OCI-LY7 (cell line): ENCODE data around the gene TRAPPC3L. TPM values are rescaled to one million over a fixed set of nuclear protein-coding genes. Genes with fewer than 3 reads are reported as not detected.

Experiments used
- BruUV-seq: library from RNA; stranded (reverse); fragments of 400-500 nt; replicated peaks from 2 replicates; lab custom pipeline; 2021; lab: Mats Ljungman, UMichigan
- CTCF ChIA-PET: fragments of 300-600 bp; sonication (Branson Sonifier 250); formaldehyde crosslinking; loops from one replicate; lab custom pipeline; 2022; ENCODE audit warnings: antibody characterized with exemption; ENCODE audit not compliant: unreplicated experiment; lab: Charles Lee
- POLR2A ChIA-PET: fragments of 300-600 bp; sonication (Branson Sonifier 250); formaldehyde crosslinking; loops from one replicate; lab custom pipeline; 2022; ENCODE audit warnings: antibody characterized with exemption; lab: Charles Lee
- DNase-seq: peaks from one replicate; pipeline ENCODE4 v3.0.0-alpha.2; 2015; ENCODE audit warnings: low spot score
- H2AFZ ChIP-seq: fragments of 200-600 bp; sonication (generic), shearing (Covaris generic); 2 replicates; pipeline ENCODE4 v1.6.1; 2014; ENCODE audit warnings: mild to moderate bottlenecking, antibody characterized with exemption, low read length, moderate library complexity
- H3K27ac ChIP-seq: fragments of 200-600 bp; sonication (generic); 2 replicates; pipeline ENCODE4 v1.5.1; 2014; ENCODE audit warnings: mixed run types, low read depth, mild to moderate bottlenecking, moderate library complexity, low read length, inconsistent platforms; ENCODE audit not compliant: poor library complexity, severe bottlenecking
- H3K36me3 ChIP-seq: fragments of 200-600 bp; sonication (generic); 2 replicates; pipeline ENCODE4 v1.6.1; 2014; ENCODE audit warnings: mild to moderate bottlenecking, antibody characterized with exemption, low read length, moderate library complexity, mixed read lengths; ENCODE audit not compliant: insufficient read depth
- H3K4me1 ChIP-seq: fragments of 200-600 bp; sonication (generic); 2 replicates; pipeline ENCODE4 v1.5.1; 2014; ENCODE audit warnings: mild to moderate bottlenecking, low read length; ENCODE audit not compliant: insufficient read depth, poor library complexity, severe bottlenecking
- H3K4me2 ChIP-seq: fragments of 200-600 bp; sonication (generic); 2 replicates; pipeline ENCODE4 v1.6.1; 2014; ENCODE audit warnings: mild to moderate bottlenecking, low read length
- H3K4me3 ChIP-seq: fragments of 200-600 bp; sonication (generic); 2 replicates; pipeline ENCODE4 v1.5.1; 2014; ENCODE audit warnings: mild to moderate bottlenecking, low read depth, low read length; ENCODE audit not compliant: poor library complexity, severe bottlenecking
- H3K79me2 ChIP-seq: fragments of 200-600 bp; sonication (generic); 2 replicates; pipeline ENCODE4 v1.6.1; 2016; ENCODE audit warnings: low read depth, mild to moderate bottlenecking, low read length, moderate library complexity, mixed read lengths; ENCODE audit not compliant: insufficient read depth
- H3K9me2 ChIP-seq: fragments of 200-600 bp; sonication (generic); 2 replicates; pipeline ENCODE4 v1.6.1; 2016; ENCODE audit warnings: mild to moderate bottlenecking, low read length, mixed read lengths; ENCODE audit not compliant: insufficient read depth
- H3K9me3 ChIP-seq: fragments of 200-600 bp; sonication (generic); 2 replicates; pipeline ENCODE4 v1.6.1; 2014; ENCODE audit warnings: mild to moderate bottlenecking, mixed run types, low read length, mixed read lengths
- H4K20me1 ChIP-seq: fragments of 200-600 bp; sonication (generic); 2 replicates; pipeline ENCODE4 v1.6.1; 2014; ENCODE audit warnings: mild to moderate bottlenecking, antibody characterized with exemption, low read length, moderate library complexity, mixed read lengths; ENCODE audit not compliant: insufficient read depth
- EZH2phosphoT487 ChIP-seq: fragments of 200-600 bp; sonication (generic); IDR thresholded peaks from 2 replicates; pipeline ENCODE4 v1.6.1; 2018; ENCODE audit warnings: low read depth, borderline replicate concordance, mild to moderate bottlenecking, mixed run types, antibody characterized with exemption, low read length, moderate library complexity, mixed read lengths
- intact Hi-C: fragments of 100-400 bp; cut with micrococcal nuclease; formaldehyde crosslinking; loops from one replicate; pipeline ENCODE4 v1.10.0; 2022; ENCODE audit not compliant: unreplicated experiment
- total RNA-seq, 2 experiments: library from RNA; depleted of rRNA in 1 of 2; stranded (reverse); fragments of >200 nt in 1 of 2; shearing (Covaris generic) in 1 of 2; gene quantifications; 2 replicates each; pipeline ENCODE4 v1.2.3, GENCODE V29; 2014 to 2022
- TF ChIP-seq, protein P1 (sequence below): fragments of 200-600 bp; sonication (generic); conservative IDR thresholded peaks from 2 replicates; pipeline ENCODE4 v1.5.1; 2014; ENCODE audit warnings: mild to moderate bottlenecking, antibody characterized with exemption, low read length, moderate library complexity, mixed read lengths

The TRAPPC3L gene
- total RNA-seq, 2 experiments from 2014 or later = not detected

DNA sequence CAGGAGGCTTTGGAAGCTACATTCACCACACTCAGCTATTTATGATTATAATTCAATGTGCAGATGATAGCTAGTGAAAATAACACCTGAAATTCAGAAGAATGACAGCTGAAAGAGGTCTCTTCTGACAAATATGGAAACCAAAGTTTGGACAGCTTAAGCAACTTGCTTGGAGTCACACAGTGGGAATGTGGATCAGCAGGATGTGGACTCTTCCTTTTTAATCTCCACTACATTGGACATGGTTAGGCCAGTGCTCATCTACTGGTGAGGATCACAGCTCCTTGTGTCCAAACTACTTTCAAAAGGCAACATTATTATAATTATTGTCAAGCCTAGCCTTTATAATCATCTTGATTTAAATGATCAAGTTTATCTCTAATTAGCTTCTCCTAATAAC, 10.4 kb downstream of the TRAPPC3L start:
- CTCF ChIA-PET = interaction anchor here (1.2 kb wide), 1 partner anchor 266 kb away, joined by 3 read pairs; no protein-coding TSS in a partner anchor
- TF ChIP-seq EZH2phosphoT487 = no peak
- TF ChIP-seq, protein P1, sequence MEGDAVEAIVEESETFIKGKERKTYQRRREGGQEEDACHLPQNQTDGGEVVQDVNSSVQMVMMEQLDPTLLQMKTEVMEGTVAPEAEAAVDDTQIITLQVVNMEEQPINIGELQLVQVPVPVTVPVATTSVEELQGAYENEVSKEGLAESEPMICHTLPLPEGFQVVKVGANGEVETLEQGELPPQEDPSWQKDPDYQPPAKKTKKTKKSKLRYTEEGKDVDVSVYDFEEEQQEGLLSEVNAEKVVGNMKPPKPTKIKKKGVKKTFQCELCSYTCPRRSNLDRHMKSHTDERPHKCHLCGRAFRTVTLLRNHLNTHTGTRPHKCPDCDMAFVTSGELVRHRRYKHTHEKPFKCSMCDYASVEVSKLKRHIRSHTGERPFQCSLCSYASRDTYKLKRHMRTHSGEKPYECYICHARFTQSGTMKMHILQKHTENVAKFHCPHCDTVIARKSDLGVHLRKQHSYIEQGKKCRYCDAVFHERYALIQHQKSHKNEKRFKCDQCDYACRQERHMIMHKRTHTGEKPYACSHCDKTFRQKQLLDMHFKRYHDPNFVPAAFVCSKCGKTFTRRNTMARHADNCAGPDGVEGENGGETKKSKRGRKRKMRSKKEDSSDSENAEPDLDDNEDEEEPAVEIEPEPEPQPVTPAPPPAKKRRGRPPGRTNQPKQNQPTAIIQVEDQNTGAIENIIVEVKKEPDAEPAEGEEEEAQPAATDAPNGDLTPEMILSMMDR = no peak
- intact Hi-C loops = no loop called here

DNA sequence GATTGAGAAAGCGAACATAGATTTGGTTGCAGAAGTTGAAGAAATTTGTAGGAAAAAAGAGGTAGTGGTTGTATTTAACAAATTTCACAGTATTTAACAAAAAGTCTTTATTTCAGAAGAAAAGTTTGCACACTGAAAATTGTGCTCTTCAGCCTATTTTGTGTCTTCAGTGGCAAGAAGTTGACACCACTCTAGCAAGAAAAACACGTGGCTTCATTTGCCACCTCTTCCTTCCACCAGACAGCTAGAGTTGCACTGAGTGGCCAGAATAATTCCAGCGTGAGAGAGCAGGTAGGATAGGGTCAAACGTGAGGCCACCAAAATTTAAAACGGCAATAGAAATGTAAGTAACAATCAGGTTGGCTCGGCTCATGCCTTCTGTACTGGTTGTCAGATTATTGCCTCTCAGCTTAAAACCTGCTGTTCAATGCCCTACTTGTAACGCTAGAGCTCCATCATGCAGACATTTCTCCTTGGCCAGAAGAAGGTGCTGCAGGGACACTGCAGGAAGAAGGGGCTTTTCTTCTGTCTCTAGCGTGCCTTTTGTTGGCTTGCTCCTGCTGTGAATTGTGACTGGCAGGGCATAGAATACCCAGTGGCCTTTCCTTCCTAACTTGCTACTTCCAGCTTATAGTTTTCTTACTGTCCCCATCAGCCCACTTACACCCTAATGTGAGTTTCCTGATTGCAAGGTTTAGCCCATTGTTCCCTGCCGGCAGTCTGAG, 12.1 kb downstream of the TRAPPC3L start:
- Histone ChIP-seq H3K4me3 (no peak overlapping the region), H3K4me1 (no peaks in the 10 kb centered on the region), H3K27ac (no peak overlapping the region), H3K36me3 (no peaks in the 10 kb centered on the region), H3K9me2 (no peaks in the 10 kb centered on the region), H3K9me3 (no peaks in the 10 kb centered on the region), H2AFZ (no peak overlapping the region), H3K79me2 (no peaks in the 10 kb centered on the region), H3K4me2 (no peak overlapping the region), H4K20me1 (no peaks in the 10 kb centered on the region)
- CTCF ChIA-PET = interaction anchor here (0.9 to 1.1 kb wide), 3 partner anchors 22 to 246 kb away, joined by 3 read pairs; no protein-coding TSS in a partner anchor
- POLR2A ChIA-PET = interaction anchor here (0.7 to 1.1 kb wide), 3 partner anchors 240 to 246 kb away, joined by 3 to 4 read pairs (median 4); no protein-coding TSS in a partner anchor
- no peak for DNase-seq
- no TSS peak for BruUV-seq
- intact Hi-C loops = no loop called here
- no peak for TF ChIP-seq EZH2phosphoT487
- TF ChIP-seq, protein P1 = no peak

More for the DNA sequence above, 10.4 kb downstream of the TRAPPC3L start:
- no peaks in the 10 kb centered on the region for H3K9me3 ChIP-seq
- no peak overlapping the region for H3K27ac ChIP-seq
- POLR2A ChIA-PET = interaction anchor here (0.6 to 1.2 kb wide), 6 partner anchors 10 to 135 kb away, joined by 3 to 4 read pairs (median 3); partner anchors contain the start of gene TRAPPC3L
- H3K79me2 ChIP-seq = no peaks in the 10 kb centered on the region
- H4K20me1 ChIP-seq = no peaks in the 10 kb centered on the region
- BruUV-seq = no TSS peak
- H3K4me2 ChIP-seq = no peak overlapping the region
- H3K36me3 ChIP-seq = no peaks in the 10 kb centered on the region
- no peak for DNase-seq
- H3K9me2 ChIP-seq = no peaks in the 10 kb centered on the region
- H3K4me1 ChIP-seq = no peaks in the 10 kb centered on the region
- H2AFZ ChIP-seq = no peak overlapping the region
- no peak overlapping the region for H3K4me3 ChIP-seq
